Measurements from ENCODE around the gene CEACAM20.
"Not testable (repeated sequence)": the region's sequence is repeated elsewhere in the genome, so short reads cannot be mapped to it uniquely, and the experiment has no call there.

Gene CEACAM20

GRCh38 chr19:44476559-44477408 lies 52.7 kb downstream of the CEACAM20 start:
- FAIRE-seq = no peak
- no peak for DNase-seq (ENCODE audit: insufficient read length, low spot score)
- TF ChIP-seq POLR2A (IDR thresholded peaks at IDR 0.05; ENCODE audit: low read depth, low read length) = no peak

DNA sequence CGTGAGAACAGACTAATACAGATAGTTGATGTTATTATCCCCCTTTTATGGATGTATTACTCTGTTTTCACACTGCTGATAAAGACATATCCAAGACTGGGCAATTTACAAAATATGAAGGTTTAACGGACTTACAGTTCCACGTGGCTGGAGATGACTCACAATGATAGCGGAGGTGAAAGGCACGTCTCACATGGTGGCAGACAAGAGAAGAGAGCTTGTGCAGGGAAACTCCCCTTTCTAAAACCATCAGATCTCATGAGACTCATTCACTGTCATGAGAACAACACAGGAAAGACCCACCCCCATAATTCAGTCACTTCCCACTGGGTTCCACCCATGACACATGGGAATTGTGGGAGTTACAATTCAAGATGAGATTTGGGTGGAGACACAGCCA lies 60.7 kb downstream of the CEACAM20 start:
- DNase-seq (ENCODE audit: insufficient read length, low spot score); FAIRE-seq: not testable (repeated sequence)

DNA sequence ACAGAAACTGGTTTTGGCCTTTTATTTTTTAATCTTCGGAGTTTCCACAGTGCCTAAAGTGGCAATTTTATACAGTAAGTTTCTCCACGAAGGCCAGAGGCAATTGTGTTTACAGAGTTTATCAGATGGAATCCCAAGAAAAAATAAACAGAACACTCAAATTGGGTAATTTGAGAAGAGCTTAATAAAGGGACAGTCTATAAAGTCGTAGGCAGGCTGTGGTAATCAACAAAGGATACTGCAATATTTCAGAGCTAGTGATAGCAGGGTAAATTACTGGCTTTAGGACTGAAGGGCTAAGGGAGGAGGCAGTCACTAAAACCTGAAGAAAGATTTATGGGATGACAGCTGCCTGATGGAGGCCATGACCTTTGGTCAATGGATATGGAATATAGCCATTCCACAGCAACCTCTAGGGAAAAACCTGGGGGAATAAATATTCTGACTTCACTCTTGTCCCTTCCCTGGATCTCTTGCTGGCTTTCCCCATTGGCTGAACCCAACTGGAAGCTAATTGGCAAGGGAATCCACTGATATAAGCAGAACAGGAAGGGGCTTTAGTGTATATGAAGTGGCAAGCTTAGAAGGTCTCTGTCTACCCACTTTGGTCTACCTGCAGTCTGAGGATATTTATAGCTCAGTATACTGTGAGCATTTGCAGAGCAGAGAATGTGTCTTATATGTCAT lies 66.7 kb downstream of the CEACAM20 start:
- FAIRE-seq; DNase-seq (ENCODE audit: insufficient read length, low spot score): not testable (repeated sequence)
